HepG2 (cell line): ENCODE results near the gene FGF19. TPM values are rescaled to one million over a fixed set of nuclear protein-coding genes. Genes with fewer than 3 reads are reported as not detected.

Experiments
- E2F5 ChIP-seq: sonication (generic); formaldehyde crosslinking; conservative IDR thresholded peaks from 2 replicates; pipeline ENCODE4 v1.4.0; 2020; ENCODE audit warnings: missing genetic modification reagents
- ERF ChIP-seq: IDR thresholded peaks from 2 replicates; pipeline ENCODE4 v1.6.1; 2018; ENCODE audit warnings: missing biosample characterization, missing genetic modification reagents
- FOXK1 ChIP-seq: sonication (generic); formaldehyde crosslinking; IDR thresholded peaks from 2 replicates; pipeline ENCODE4 v1.4.0; 2020; ENCODE audit warnings: low read depth, missing genetic modification reagents, borderline replicate concordance
- GATA4 ChIP-seq: sonication (generic); IDR thresholded peaks from 2 replicates; pipeline ENCODE4 v1.6.1; 2016; ENCODE audit warnings: antibody characterized with exemption, low read depth, borderline replicate concordance
- HOXA9 ChIP-seq: sonication (generic); formaldehyde crosslinking; IDR thresholded peaks from 2 replicates; pipeline ENCODE4 v1.8.1; 2022; ENCODE audit warnings: missing genetic modification reagents, mild to moderate bottlenecking, moderate library complexity, borderline replicate concordance
- ISL2 ChIP-seq: sonication (generic); formaldehyde crosslinking; IDR thresholded peaks from 2 replicates; pipeline ENCODE4 v1.5.0; 2020; ENCODE audit warnings: missing genetic modification reagents
- MYPOP ChIP-seq: sonication (generic); formaldehyde crosslinking; IDR thresholded peaks from 2 replicates; pipeline ENCODE4 v1.8.1; 2023; ENCODE audit warnings: mild to moderate bottlenecking, moderate library complexity, missing genetic modification reagents
- RAD51 ChIP-seq: fragments of 450-650 bp; IDR thresholded peaks from 2 replicates; pipeline ENCODE4 v1.6.1; 2016; ENCODE audit warnings: borderline replicate concordance
- SAP130 ChIP-seq: IDR thresholded peaks from 2 replicates; pipeline ENCODE4 v1.6.1; 2016; ENCODE audit warnings: low read depth
- SSRP1 ChIP-seq: IDR thresholded peaks from 2 replicates; pipeline ENCODE4 v1.6.1; 2016; ENCODE audit warnings: control low read depth
- STAG1 ChIP-seq: sonication (generic); formaldehyde crosslinking; IDR thresholded peaks from 2 replicates; pipeline ENCODE4 v1.4.0; 2020; ENCODE audit warnings: missing genetic modification reagents
- SYNCRIP ChIP-seq: fragments of 200-400 bp; formaldehyde crosslinking; IDR thresholded peaks from 2 replicates; pipeline ENCODE4 v1.6.1; 2018; ENCODE audit warnings: mild to moderate bottlenecking, low read depth, low read length; ENCODE audit not compliant: insufficient read depth
- TEAD2 ChIP-seq: sonication (generic); formaldehyde crosslinking; IDR thresholded peaks from 2 replicates; pipeline ENCODE4 v1.9.0; 2021; ENCODE audit warnings: missing genetic modification reagents
- ZNF543 ChIP-seq: sonication (generic); formaldehyde crosslinking; IDR thresholded peaks from 2 replicates; pipeline ENCODE4 v1.4.0; 2020; ENCODE audit warnings: mild to moderate bottlenecking, missing genetic modification reagents
- ZNF564 ChIP-seq: sonication (generic); formaldehyde crosslinking; IDR thresholded peaks from 2 replicates; pipeline ENCODE4 v1.8.1; 2023; ENCODE audit warnings: mild to moderate bottlenecking, missing genetic modification reagents
- ZNF687 ChIP-seq: sonication (generic); formaldehyde crosslinking; IDR thresholded peaks from 2 replicates; pipeline ENCODE4 v1.5.1; 2020; ENCODE audit warnings: mild to moderate bottlenecking, missing genetic modification reagents, moderate library complexity
- ZNF749 ChIP-seq: sonication (generic); formaldehyde crosslinking; IDR thresholded peaks from 2 replicates; pipeline ENCODE4 v1.8.0; 2022; ENCODE audit warnings: mild to moderate bottlenecking, missing genetic modification reagents, moderate library complexity, borderline replicate concordance
- ZNF780A ChIP-seq: sonication (generic); formaldehyde crosslinking; IDR thresholded peaks from 2 replicates; pipeline ENCODE4 v1.8.0; 2022; ENCODE audit warnings: mild to moderate bottlenecking, missing genetic modification reagents, moderate library complexity
- polyA plus RNA-seq, 8 experiments: library from polyadenylated mRNA; depleted of rRNA in 3 of 8; stranded (reverse) in 7 of 8; unstranded in 1 of 8; fragments of >200 nt; fragmentation: Illumina TruSeq in 4 of 8; extraction: Trizol in 4 of 8; gene quantifications; 2 replicates each; pipeline versions ENCODE4 v1.2.1 to v1.2.3, GENCODE V29; 2011 to 2016; ENCODE audit warnings: low read depth in 4 of 8, missing spikeins in 1 of 8, mixed read lengths in 1 of 8; ENCODE audit not compliant: insufficient read depth in 1 of 8
- total RNA-seq, 5 experiments: library from RNA; depleted of rRNA; stranded (reverse); fragments of >200 nt; fragmentation: Illumina TruSeq; extraction: Trizol; gene quantifications; 2 replicates each; pipeline ENCODE4 v1.2.3, GENCODE V29; 2016; ENCODE audit warnings: low read depth in 1 of 5
- TF ChIP-seq, protein P1 (sequence below): sonication (generic); formaldehyde crosslinking; IDR thresholded peaks from 2 replicates; pipeline ENCODE4 v1.9.0; 2022; ENCODE audit warnings: missing genetic modification reagents, mild to moderate bottlenecking, borderline replicate concordance
- TF ChIP-seq, protein P2 (sequence below): IDR thresholded peaks from 2 replicates; pipeline ENCODE4 v1.6.1; 2018; ENCODE audit warnings: missing genetic modification reagents

FGF19 gene
- total and polyA plus RNA-seq, 2 of the 13 experiments (the other 11 are each of a cell fraction or from before 2014, with no cell fraction given): 0.07 TPM; not detected in 1

- peak; percentile 67 for TF ChIP-seq ZNF687 (CRISPR knock-in tag)
- TF ChIP-seq FOXK1 (CRISPR knock-in tag): no peak
- no peak for TF ChIP-seq RAD51
- TF ChIP-seq HOXA9 (CRISPR knock-in tag): no peak
- TF ChIP-seq STAG1 (CRISPR knock-in tag): peak; percentile 93
- TF ChIP-seq SYNCRIP: no peak
- 0 out of 2 replicates have a peak, but pooled peaks have one; percentile 80 for TF ChIP-seq SSRP1
- no peak for TF ChIP-seq TEAD2 (CRISPR knock-in tag)
- TF ChIP-seq ZNF564: peak; percentile 79; the same call in 1 of the 2 replicates
- TF ChIP-seq, protein P1, sequence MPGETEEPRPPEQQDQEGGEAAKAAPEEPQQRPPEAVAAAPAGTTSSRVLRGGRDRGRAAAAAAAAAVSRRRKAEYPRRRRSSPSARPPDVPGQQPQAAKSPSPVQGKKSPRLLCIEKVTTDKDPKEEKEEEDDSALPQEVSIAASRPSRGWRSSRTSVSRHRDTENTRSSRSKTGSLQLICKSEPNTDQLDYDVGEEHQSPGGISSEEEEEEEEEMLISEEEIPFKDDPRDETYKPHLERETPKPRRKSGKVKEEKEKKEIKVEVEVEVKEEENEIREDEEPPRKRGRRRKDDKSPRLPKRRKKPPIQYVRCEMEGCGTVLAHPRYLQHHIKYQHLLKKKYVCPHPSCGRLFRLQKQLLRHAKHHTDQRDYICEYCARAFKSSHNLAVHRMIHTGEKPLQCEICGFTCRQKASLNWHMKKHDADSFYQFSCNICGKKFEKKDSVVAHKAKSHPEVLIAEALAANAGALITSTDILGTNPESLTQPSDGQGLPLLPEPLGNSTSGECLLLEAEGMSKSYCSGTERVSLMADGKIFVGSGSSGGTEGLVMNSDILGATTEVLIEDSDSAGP: peak; percentile 47; the same call in 1 of the 2 replicates
- TF ChIP-seq, protein P2, sequence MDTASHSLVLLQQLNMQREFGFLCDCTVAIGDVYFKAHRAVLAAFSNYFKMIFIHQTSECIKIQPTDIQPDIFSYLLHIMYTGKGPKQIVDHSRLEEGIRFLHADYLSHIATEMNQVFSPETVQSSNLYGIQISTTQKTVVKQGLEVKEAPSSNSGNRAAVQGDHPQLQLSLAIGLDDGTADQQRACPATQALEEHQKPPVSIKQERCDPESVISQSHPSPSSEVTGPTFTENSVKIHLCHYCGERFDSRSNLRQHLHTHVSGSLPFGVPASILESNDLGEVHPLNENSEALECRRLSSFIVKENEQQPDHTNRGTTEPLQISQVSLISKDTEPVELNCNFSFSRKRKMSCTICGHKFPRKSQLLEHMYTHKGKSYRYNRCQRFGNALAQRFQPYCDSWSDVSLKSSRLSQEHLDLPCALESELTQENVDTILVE (CRISPR knock-in tag): peak; percentile 66; the same call in 1 of the 2 replicates
- TF ChIP-seq GATA4: no peak
- TF ChIP-seq ZNF543 (CRISPR knock-in tag): no peak
- TF ChIP-seq ISL2 (CRISPR knock-in tag): 0 out of 2 replicates have a peak, but pooled peaks have one; percentile 36
- peak; percentile 81; the same call in 1 of the 2 replicates for TF ChIP-seq ERF (CRISPR knock-in tag)
- TF ChIP-seq E2F5: no peak
- TF ChIP-seq MYPOP (CRISPR knock-in tag): no peak
- TF ChIP-seq ZNF749 (CRISPR knock-in tag): 0 out of 2 replicates have a peak, but pooled peaks have one; percentile 52
- TF ChIP-seq SAP130 (CRISPR knock-in tag): peak; percentile 59; the same call in 1 of the 2 replicates
- no peak for TF ChIP-seq ZNF780A (CRISPR knock-in tag)
These were observed 33.5 kb downstream of the FGF19 start (continued) for GRCh38 chr11:69670158-69670845.
